Right atrium auricular region (tissue), 2 donors: Measurements from ENCODE around the gene NEK11. TPM values are rescaled to one million over a fixed set of nuclear protein-coding genes. Genes with fewer than 3 reads are reported as not detected.

Experiments
- DNase-seq: peaks from one replicate; pipeline ENCODE4 v3.0.0-alpha.2; 2019; ENCODE audit warnings: low spot score
- H3K27ac ChIP-seq, 2 donors: fragments of 200-600 bp; sonication (generic); 1 replicate in 1 of 2; 2 replicates in 1 of 2; pipeline ENCODE4 v1.5.1; 2016 to 2019
- H3K27me3 ChIP-seq, 2 donors: fragments of 200-600 bp; sonication (generic); one replicate each; pipeline versions ENCODE4 v1.5.1 to v1.6.0; 2017 to 2019
- H3K36me3 ChIP-seq: fragments of 200-600 bp; sonication (generic); one replicate; pipeline ENCODE4 v1.5.1; 2016
- H3K4me1 ChIP-seq, 2 donors: fragments of 200-600 bp; sonication (generic); one replicate each; pipeline versions ENCODE4 v1.5.1 to v1.6.0; 2017 to 2019
- H3K4me3 ChIP-seq, 2 donors: fragments of 200-600 bp; sonication (generic); 1 replicate in 1 of 2; 2 replicates in 1 of 2; pipeline ENCODE4 v1.5.1; 2017 to 2019; ENCODE audit warnings: mild to moderate bottlenecking in 1 of 2, moderate library complexity in 1 of 2
- H3K9me3 ChIP-seq, 2 donors: fragments of 200-600 bp; sonication (generic); one replicate each; pipeline ENCODE4 v1.5.1; 2019
- CTCF ChIP-seq, 2 donors: fragments of 200-600 bp; sonication (generic); IDR thresholded peaks; one replicate each; pipeline ENCODE4 v1.5.1; 2019; ENCODE audit warnings: antibody characterized with exemption in 2 of 2
- total RNA-seq, 2 donors: library from RNA; depleted of rRNA; stranded (reverse); fragments of >200 nt; gene quantifications; one replicate each; pipeline ENCODE4 v1.1.0, GENCODE V29; 2016

Gene NEK11
- total RNA-seq, 2 donors from 2014 or later = 2.0 to 2.2 TPM

- TF ChIP-seq CTCF (IDR thresholded peaks at IDR 0.05) = peak in 1 of 2 donors; percentile 25
- H3K36me3 ChIP-seq = peaks cover 5% of the 10 kb centered on the region
- DNase-seq = peak; percentile 99
- no peaks in the 10 kb centered on the region for H3K27me3 ChIP-seq
- peaks cover 0 to 58% of the 10 kb centered on the region in 2 donors for H3K4me1 ChIP-seq
- H3K4me3 ChIP-seq = peak within 1 kb of the TSS; percentile 72 to 92
- peak within 1 kb of the TSS; percentile 90 to 91 for H3K27ac ChIP-seq
- no peaks in the 10 kb centered on the region for H3K9me3 ChIP-seq
Measured at GRCh38 chr3:131381445-131382291, 355.0 kb downstream of the NEK11 start, which contains the start of gene NUDT16. TSS of gene NUDT16 (plus strand) at chr3:131381774. CDS start at chr3:131381805, 31 bp downstream.

GRCh38 chr3:131386429-131387165 lies 359.9 kb downstream of the NEK11 start:
- peaks cover 0 to 54% of the 10 kb centered on the region in 2 donors for H3K4me1 ChIP-seq
- H3K9me3 ChIP-seq = no peaks in the 10 kb centered on the region
- TF ChIP-seq CTCF (IDR thresholded peaks at IDR 0.05) = no peak
- H3K36me3 ChIP-seq = peaks cover 5% of the 10 kb centered on the region
- DNase-seq = peak; percentile 85
- peak overlapping the region; percentile 53 to 55 for H3K27ac ChIP-seq
- no peaks in the 10 kb centered on the region for H3K27me3 ChIP-seq
- no peak overlapping the region for H3K4me3 ChIP-seq

GRCh38 chr3:131387796-131388489 lies 361.3 kb downstream of the NEK11 start:
- Histone ChIP-seq H3K9me3 (no peaks in the 10 kb centered on the region), H3K27me3 (no peaks in the 10 kb centered on the region), H3K4me1 (peaks cover 0 to 47% of the 10 kb centered on the region in 2 donors), H3K27ac (peak overlapping the region; percentile 31 to 55), H3K4me3 (no peak overlapping the region), H3K36me3 (peaks cover 5% of the 10 kb centered on the region)
- TF ChIP-seq CTCF (IDR thresholded peaks at IDR 0.05) = no peak
- no peak for DNase-seq

- Histone ChIP-seq H3K27ac (no peak overlapping the region), H3K4me3 (no peak overlapping the region), H3K36me3 (peaks cover 5% of the 10 kb centered on the region), H3K27me3 (no peaks in the 10 kb centered on the region), H3K9me3 (no peaks in the 10 kb centered on the region), H3K4me1 (peaks cover 0 to 46% of the 10 kb centered on the region in 2 donors)
- no peak for DNase-seq
- TF ChIP-seq CTCF (IDR thresholded peaks at IDR 0.05) = no peak
Measured at GRCh38 chr3:131388490-131388799, 361.8 kb downstream of the NEK11 start.

GRCh38 chr3:131390331-131390730 lies 363.7 kb downstream of the NEK11 start:
- no peak for DNase-seq
- Histone ChIP-seq H3K27ac (no peak overlapping the region), H3K9me3 (no peaks in the 10 kb centered on the region), H3K36me3 (peaks cover 4% of the 10 kb centered on the region), H3K4me1 (peaks cover 0 to 33% of the 10 kb centered on the region in 2 donors), H3K27me3 (no peaks in the 10 kb centered on the region), H3K4me3 (no peak overlapping the region)
- TF ChIP-seq CTCF (IDR thresholded peaks at IDR 0.05) = no peak
